Left renal cortex interstitium (tissue), 4 donors: ENCODE data around the gene SARS1. TPM values are rescaled to one million over a fixed set of nuclear protein-coding genes. Genes with fewer than 3 reads are reported as not detected.
"Not testable (repeated sequence)": the region's sequence is repeated elsewhere in the genome, so short reads cannot be mapped to it uniquely, and the experiment has no call there.

Source experiments
- DNase-seq, 4 donors: peaks; one replicate each; pipeline ENCODE4 v3.0.0-alpha.2; 2013; ENCODE audit warnings: low read depth in 4 of 4, low spot score in 2 of 4, missing footprints in 1 of 4
- polyA plus RNA-seq, 4 donors: library from polyadenylated mRNA; unstranded; fragments of 120-200 nt; gene quantifications; one replicate each; pipeline ENCODE4 v1.2.1, GENCODE V29; 2013; ENCODE audit not compliant: insufficient read length in 4 of 4

The SARS1 gene
- 100 to 1,000 TPM; 125 to 152 (median 131) TPM for polyA plus RNA-seq

- DNase-seq, result peak; percentile 76 to 89 (median 84)
These were observed at the start of gene SARS1 for GRCh38 chr1:109213824-109214693. Gene SARS1 (plus strand): TSS chr1:109213918. CDS start chr1:109213993, 75 bp downstream.

GRCh38 chr1:109164538-109164937, 49.2 kb upstream of the SARS1 start:
- no peak for DNase-seq

GRCh38 chr1:109167001-109167506, 46.7 kb upstream of the SARS1 start:
- no peak for DNase-seq

GRCh38 chr1:109170035-109170764, 43.5 kb upstream of the SARS1 start:
- no peak for DNase-seq

GRCh38 chr1:109171646-109172045, 42.1 kb upstream of the SARS1 start:
- DNase-seq, result no peak

GRCh38 chr1:109176349-109176748, 37.4 kb upstream of the SARS1 start:
- not testable (repeated sequence) for DNase-seq

- DNase-seq, result not testable (repeated sequence)
These were observed 33.0 kb upstream of the SARS1 start for GRCh38 chr1:109180715-109181084.

- DNase-seq, result no peak
These were observed 32.5 kb upstream of the SARS1 start for GRCh38 chr1:109181085-109181806.

- no peak for DNase-seq
These were observed 31.9 kb upstream of the SARS1 start for GRCh38 chr1:109181807-109182163.

- DNase-seq, result no peak
These were observed 30.5 kb upstream of the SARS1 start for GRCh38 chr1:109183058-109183738.

GRCh38 chr1:109184687-109185086, 29.0 kb upstream of the SARS1 start:
- no peak for DNase-seq

GRCh38 chr1:109185357-109185756, 28.4 kb upstream of the SARS1 start:
- DNase-seq, result no peak

GRCh38 chr1:109185990-109186732, 27.6 kb upstream of the SARS1 start:
- no peak for DNase-seq

GRCh38 chr1:109186733-109187086, 27.0 kb upstream of the SARS1 start:
- no peak for DNase-seq

GRCh38 chr1:109187127-109187526, 26.6 kb upstream of the SARS1 start:
- DNase-seq, result no peak

- DNase-seq, result no peak
These were observed 25.5 kb upstream of the SARS1 start for GRCh38 chr1:109188200-109188599.

GRCh38 chr1:109188781-109189180, 24.9 kb upstream of the SARS1 start:
- DNase-seq, result no peak

- no peak for DNase-seq
These were observed 23.5 kb upstream of the SARS1 start for GRCh38 chr1:109190189-109190588.

- no peak for DNase-seq
These were observed 22.3 kb upstream of the SARS1 start for GRCh38 chr1:109191377-109191776.

- DNase-seq, result no peak
These were observed 21.8 kb upstream of the SARS1 start for GRCh38 chr1:109191891-109192290.
